CD14-positive monocyte (primary cell): ENCODE measurements around the gene NCBP2. TPM values are rescaled to one million over a fixed set of nuclear protein-coding genes. Genes with fewer than 3 reads are reported as not detected.

Experiments used
- DNase-seq, 3 donors: peaks; one replicate each; pipeline ENCODE4 v3.0.0-alpha.2; 2011 to 2022
- H2AFZ ChIP-seq: 2 replicates; pipeline ENCODE4 v1.6.0; 2012; ENCODE audit warnings: mild to moderate bottlenecking, low read depth, low read length, inconsistent platforms; ENCODE audit not compliant: insufficient read depth, poor library complexity, severe bottlenecking
- H3K27ac ChIP-seq, 2 donors: 1 replicate in 1 of 2; 2 replicates in 1 of 2; pipeline ENCODE4 v1.5.1; 2012 to 2013; ENCODE audit warnings: low read length in 2 of 2, control low read depth in 1 of 2, inconsistent platforms in 1 of 2, low read depth in 1 of 2, mild to moderate bottlenecking in 1 of 2
- H3K27me3 ChIP-seq, 2 donors: one replicate each; pipeline versions ENCODE4 v1.6.0 to v1.6.1; 2011 to 2013; ENCODE audit warnings: low read length in 2 of 2; ENCODE audit not compliant: control insufficient read depth in 2 of 2, insufficient read depth in 2 of 2
- H3K36me3 ChIP-seq, 2 donors: replicated peaks in 1 of 2; 1 replicate in 1 of 2; 2 replicates in 1 of 2; pipeline versions ENCODE4 v1.5.1 to v1.6.1; 2012 to 2013; ENCODE audit warnings: low read length in 2 of 2, control low read depth in 1 of 2, inconsistent platforms in 1 of 2, mild to moderate bottlenecking in 1 of 2; ENCODE audit not compliant: insufficient read depth in 2 of 2, control insufficient read depth in 1 of 2
- H3K4me1 ChIP-seq, 2 donors: 1 replicate in 1 of 2; 2 replicates in 1 of 2; pipeline versions ENCODE4 v1.5.1 to v1.6.1; 2012 to 2013; ENCODE audit warnings: low read length in 2 of 2, control low read depth in 1 of 2, inconsistent platforms in 1 of 2, mild to moderate bottlenecking in 1 of 2, moderate library complexity in 1 of 2; ENCODE audit not compliant: insufficient read depth in 2 of 2, control insufficient read depth in 1 of 2
- H3K4me2 ChIP-seq: replicated peaks from 2 replicates; pipeline ENCODE3; 2012; ENCODE audit warnings: low read length, moderate library complexity, mild to moderate bottlenecking; ENCODE audit not compliant: poor library complexity, severe bottlenecking; ENCODE audit errors: extremely low read depth
- H3K4me3 ChIP-seq, 3 experiments: fragments of 200-600 bp in 1 of 3; sonication (generic) in 1 of 3; replicated peaks in 1 of 3; 1 replicate in 2 of 3; 2 replicates in 1 of 3; pipeline ENCODE4 v1.5.1; 2011 to 2013; ENCODE audit warnings: low read length in 3 of 3, mild to moderate bottlenecking in 3 of 3, control low read depth in 2 of 3, low read depth in 2 of 3, inconsistent platforms in 1 of 3, moderate library complexity in 1 of 3
- H3K79me2 ChIP-seq: 2 replicates; pipeline ENCODE4 v1.6.0; 2012; ENCODE audit warnings: mild to moderate bottlenecking, control low read depth, inconsistent platforms, low read length, moderate library complexity; ENCODE audit not compliant: insufficient read depth
- H3K9ac ChIP-seq: 2 replicates; pipeline ENCODE4 v1.6.0; 2017; ENCODE audit warnings: low read length, mild to moderate bottlenecking; ENCODE audit not compliant: insufficient read depth, poor library complexity, severe bottlenecking
- H3K9me3 ChIP-seq, 2 donors: replicated peaks in 1 of 2; 1 replicate in 1 of 2; 2 replicates in 1 of 2; pipeline versions ENCODE4 v1.5.1 to v1.6.1; 2012 to 2013; ENCODE audit warnings: low read length in 2 of 2, control low read depth in 1 of 2; ENCODE audit not compliant: control insufficient read depth in 1 of 2, insufficient read depth in 1 of 2
- H4K20me1 ChIP-seq: 2 replicates; pipeline ENCODE4 v1.6.0; 2012; ENCODE audit warnings: mild to moderate bottlenecking, low read length, control low read depth, moderate library complexity; ENCODE audit not compliant: insufficient read depth
- H3K27ac Mint-ChIP-seq, 7 donors: one replicate each; pipeline ENCODE4 v1.8.0; 2020; ENCODE audit warnings: mild to moderate bottlenecking in 7 of 7, mixed read lengths in 7 of 7, moderate library complexity in 6 of 7, inconsistent platforms in 2 of 7
- H3K27me3 Mint-ChIP-seq, 3 donors: one replicate each; pipeline ENCODE4 v1.8.0; 2021 to 2022; ENCODE audit warnings: low read depth in 3 of 3, mild to moderate bottlenecking in 3 of 3, mixed read lengths in 3 of 3, moderate library complexity in 3 of 3, inconsistent platforms in 1 of 3
- H3K36me3 Mint-ChIP-seq, 2 donors: one replicate each; pipeline ENCODE4 v1.8.0; 2020; ENCODE audit warnings: mixed read lengths in 2 of 2, inconsistent platforms in 1 of 2, mild to moderate bottlenecking in 1 of 2
- H3K4me1 Mint-ChIP-seq: one replicate; pipeline ENCODE4 v1.8.0; 2020; ENCODE audit warnings: mild to moderate bottlenecking, mixed read lengths
- H3K4me3 Mint-ChIP-seq, 2 donors: one replicate each; pipeline ENCODE4 v1.8.0; 2020; ENCODE audit warnings: mild to moderate bottlenecking in 2 of 2, mixed read lengths in 2 of 2, moderate library complexity in 1 of 2
- H3K9me3 Mint-ChIP-seq, 7 donors: one replicate each; pipeline ENCODE4 v1.8.0; 2020 to 2022; ENCODE audit warnings: mixed read lengths in 7 of 7, mild to moderate bottlenecking in 6 of 7, moderate library complexity in 6 of 7, inconsistent platforms in 2 of 7
- CTCF ChIP-seq: fragments of 200-600 bp; IDR thresholded peaks from one replicate; pipeline ENCODE4 v1.8.0; 2022; ENCODE audit warnings: antibody characterized with exemption, mild to moderate bottlenecking
- WGBS: methylation state at CpG from one replicate; pipeline ENCODE4 v1.1.5; 2013; ENCODE audit warnings: missing lambda C conversion rate; ENCODE audit not compliant: insufficient coverage; 5-methylcytosine and 5-hydroxymethylcytosine counted together
- intact Hi-C, 2 donors: fragments of 100-400 bp; cut with micrococcal nuclease; formaldehyde crosslinking; loops; one replicate each; pipeline versions ENCODE4 v1.15.0 to v1.15.1; 2023
- polyA plus RNA-seq, 3 donors: library from polyadenylated mRNA; depleted of rRNA in 1 of 3; unstranded in 2 of 3; stranded (reverse) in 1 of 3; fragments of 300-500 nt in 2 of 3; fragments of >200 nt in 1 of 3; fragmentation: Illumina TruSeq in 2 of 3; gene quantifications; 1 replicate in 2 of 3; 2 replicates in 1 of 3; pipeline ENCODE4 v1.2.3, GENCODE V29; 2012 to 2021

The NCBP2 gene
- polyA plus RNA-seq, 3 donors, result 26.1 to 42.9 (median 33.4) TPM

GRCh38 chr3:196985954-196986885 lies 43.9 kb upstream of the NCBP2 start:
- H3K27ac ChIP-seq, result no peak overlapping the region
- H3K4me2 ChIP-seq, result no peak overlapping the region
- DNase-seq, result no peak
- Mint-ChIP-seq H3K36me3 (no peaks in the 10 kb centered on the region), H3K4me3 (no peak overlapping the region), H3K27ac (no peak overlapping the region), H3K4me1 (no peaks in the 10 kb centered on the region), H3K27me3 (peaks cover 2 to 4% (median 2%) of the 10 kb centered on the region in 3 donors), H3K9me3 (peaks cover 11 to 19% (median 15%) of the 10 kb centered on the region in 7 donors)
- 100% methylated on average over 3 of the region's 9 CpGs for WGBS
- no peak overlapping the region for H3K9ac ChIP-seq
- no peak for TF ChIP-seq CTCF
- intact Hi-C loops, result no loop called here
- H3K9me3 ChIP-seq, result peaks cover 5 to 10% of the 10 kb centered on the region in 2 donors
- no peaks in the 10 kb centered on the region for H3K36me3 ChIP-seq
- no peaks in the 10 kb centered on the region for H3K79me2 ChIP-seq
- no peak overlapping the region for H2AFZ ChIP-seq
- H4K20me1 ChIP-seq, result no peaks in the 10 kb centered on the region
- no peak overlapping the region for H3K4me3 ChIP-seq
- H3K27me3 ChIP-seq, result no peaks in the 10 kb centered on the region
- H3K4me1 ChIP-seq, result no peaks in the 10 kb centered on the region

- H3K4me2 ChIP-seq, result no peak overlapping the region
- peaks cover 2 to 4% (median 2%) of the 10 kb centered on the region in 3 donors for H3K27me3 Mint-ChIP-seq
- no peaks in the 10 kb centered on the region for H3K79me2 ChIP-seq
- no peak overlapping the region for H3K4me3 ChIP-seq
- H3K27ac ChIP-seq, result no peak overlapping the region
- H3K9me3 ChIP-seq, result peaks cover 5 to 10% of the 10 kb centered on the region in 2 donors
- no peaks in the 10 kb centered on the region for H3K36me3 Mint-ChIP-seq
- H3K27me3 ChIP-seq, result no peaks in the 10 kb centered on the region
- 92% methylated on average over 6 of the region's 6 CpGs for WGBS
- H3K27ac Mint-ChIP-seq, result no peak overlapping the region
- no peak for DNase-seq
- H3K36me3 ChIP-seq, result no peaks in the 10 kb centered on the region
- no peaks in the 10 kb centered on the region for H3K4me1 Mint-ChIP-seq
- no peak overlapping the region for H3K9ac ChIP-seq
- H4K20me1 ChIP-seq, result no peaks in the 10 kb centered on the region
- H3K4me1 ChIP-seq, result no peaks in the 10 kb centered on the region
- no peak for TF ChIP-seq CTCF
- no peak overlapping the region for H3K4me3 Mint-ChIP-seq
- H2AFZ ChIP-seq, result no peak overlapping the region
- intact Hi-C loops, result no loop called here
- H3K9me3 Mint-ChIP-seq, result peaks cover 11 to 19% (median 15%) of the 10 kb centered on the region in 7 donors
These were observed 43.0 kb upstream of the NCBP2 start for GRCh38 chr3:196985298-196985697.
